Renal pelvis (tissue), 4 donors: ENCODE measurements around the gene YAP1. TPM values are rescaled to one million over a fixed set of nuclear protein-coding genes. Genes with fewer than 3 reads are reported as not detected.
A peak's percentile ranks its signal among the peaks of the same experiment; 100 is the strongest.

ENCODE experiments used
- DNase-seq: peaks from one replicate; pipeline ENCODE4 v3.0.0-alpha.2; 2013
- polyA plus RNA-seq, 3 donors: library from polyadenylated mRNA; unstranded; fragments of 120-200 nt; gene quantifications; one replicate each; pipeline ENCODE4 v1.2.1, GENCODE V29; 2013; ENCODE audit not compliant: insufficient read length in 3 of 3

Gene YAP1
- polyA plus RNA-seq, 3 donors: 171 to 191 (median 190) TPM

DNA sequence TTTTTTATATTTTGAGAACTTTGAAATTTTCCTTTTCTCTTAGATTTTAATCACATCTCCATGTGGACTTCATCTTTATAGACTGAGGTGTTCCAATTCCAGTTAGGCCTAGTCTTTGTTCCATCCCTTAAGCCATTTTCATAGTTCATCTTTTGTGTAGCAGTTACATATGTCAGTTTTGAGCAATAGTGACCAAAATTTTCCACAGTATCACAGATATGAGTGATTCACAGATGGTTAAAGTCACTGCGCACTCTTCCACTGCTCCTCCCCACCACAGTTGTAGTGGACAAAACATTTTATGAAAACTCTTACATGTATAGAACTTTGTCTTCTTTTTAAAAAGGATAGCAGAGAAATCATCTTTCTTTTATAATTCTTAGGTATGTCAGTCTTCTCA is 42.8 kb downstream of the YAP1 start:
- no peak for DNase-seq

GRCh38 chr11:102154806-102155205 is 44.6 kb downstream of the YAP1 start:
- DNase-seq: no peak

- DNase-seq: no peak
Measured at GRCh38 chr11:102155676-102156075, 45.4 kb downstream of the YAP1 start.

GRCh38 chr11:102157219-102157618 is 47.0 kb downstream of the YAP1 start:
- no peak for DNase-seq

GRCh38 chr11:102158164-102158735 is 48.0 kb downstream of the YAP1 start:
- DNase-seq: no peak

DNA sequence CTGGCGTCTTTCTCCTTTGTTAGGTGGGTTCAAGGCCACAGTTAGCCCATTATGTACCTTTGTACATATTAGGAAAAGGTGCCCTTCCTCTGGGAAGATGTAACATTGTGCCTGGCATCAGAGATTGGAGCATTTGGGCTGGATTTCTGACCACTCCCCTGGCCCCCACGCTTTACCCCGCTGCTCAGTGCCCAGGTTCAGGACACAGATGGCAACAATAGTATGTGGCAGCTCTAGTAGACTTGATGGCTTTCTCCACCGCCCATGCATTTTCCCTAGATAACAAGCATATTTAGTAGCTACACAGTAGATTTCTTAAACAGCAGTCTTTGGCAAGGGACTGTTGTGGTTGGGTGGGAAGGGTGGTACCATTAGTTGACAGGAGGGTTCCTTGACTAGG is 53.1 kb downstream of the YAP1 start:
- DNase-seq: no peak

GRCh38 chr11:102166175-102167064 is 56.2 kb downstream of the YAP1 start:
- peak; percentile 36 for DNase-seq

DNA sequence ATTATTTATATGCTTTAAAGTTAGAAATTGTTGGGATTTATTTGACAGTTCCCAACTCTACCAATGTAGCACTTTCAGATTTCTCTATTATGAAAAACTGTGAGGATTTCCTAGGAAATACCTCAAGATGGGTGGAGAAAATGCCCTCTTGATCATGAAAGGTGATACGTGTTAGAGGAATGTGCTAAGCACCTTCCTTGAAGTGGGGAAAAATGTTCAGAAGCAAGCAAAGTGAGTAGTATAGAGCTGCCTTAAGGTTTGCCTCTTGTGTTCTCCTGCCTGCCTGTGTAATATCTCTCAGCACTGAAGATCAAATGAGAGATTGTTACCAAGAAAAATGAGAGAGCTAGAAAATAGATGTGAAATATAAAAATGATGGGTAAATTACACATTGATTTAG is 58.2 kb downstream of the YAP1 start:
- no peak for DNase-seq

DNA sequence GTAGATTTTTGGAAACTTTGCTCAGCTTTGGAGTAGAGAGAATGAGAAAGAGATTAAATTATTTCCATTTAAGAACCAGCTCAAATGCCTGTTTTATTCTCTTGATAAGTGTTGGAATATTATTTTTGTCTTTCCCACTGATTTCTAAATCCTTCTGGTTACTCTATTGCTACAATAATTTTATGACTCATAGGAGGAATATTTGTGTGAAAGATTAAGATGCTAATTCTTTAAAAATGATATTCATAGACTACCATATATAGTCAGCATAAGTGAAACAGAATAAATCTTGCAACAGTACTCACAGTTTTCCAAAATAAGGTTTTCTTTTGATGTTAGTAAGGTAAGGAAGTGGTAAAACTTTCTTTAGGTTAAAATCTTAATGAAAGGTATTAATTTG is 60.9 kb downstream of the YAP1 start:
- no peak for DNase-seq

- no peak for DNase-seq
Measured at GRCh38 chr11:102172127-102172848, 62.0 kb downstream of the YAP1 start.

DNA sequence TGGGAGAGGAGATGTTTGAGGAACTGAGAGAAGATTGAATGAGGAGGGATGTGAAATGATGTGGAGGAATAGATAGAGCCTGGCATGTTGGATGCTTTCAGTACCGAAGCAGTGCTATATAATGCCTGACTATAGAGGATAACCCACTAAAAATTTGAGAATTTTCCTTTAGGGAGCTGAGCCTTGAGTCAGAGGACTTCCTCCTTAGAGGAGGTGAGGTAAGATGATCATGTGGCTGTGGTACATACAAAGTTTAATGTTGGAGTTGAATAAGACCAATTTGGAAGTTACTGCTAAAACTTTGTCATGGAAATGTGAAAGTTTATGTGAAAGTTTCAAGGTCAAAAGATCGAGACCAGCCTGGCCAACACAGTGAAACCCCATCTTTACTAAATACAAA is 66.9 kb downstream of the YAP1 start:
- no peak for DNase-seq

DNA sequence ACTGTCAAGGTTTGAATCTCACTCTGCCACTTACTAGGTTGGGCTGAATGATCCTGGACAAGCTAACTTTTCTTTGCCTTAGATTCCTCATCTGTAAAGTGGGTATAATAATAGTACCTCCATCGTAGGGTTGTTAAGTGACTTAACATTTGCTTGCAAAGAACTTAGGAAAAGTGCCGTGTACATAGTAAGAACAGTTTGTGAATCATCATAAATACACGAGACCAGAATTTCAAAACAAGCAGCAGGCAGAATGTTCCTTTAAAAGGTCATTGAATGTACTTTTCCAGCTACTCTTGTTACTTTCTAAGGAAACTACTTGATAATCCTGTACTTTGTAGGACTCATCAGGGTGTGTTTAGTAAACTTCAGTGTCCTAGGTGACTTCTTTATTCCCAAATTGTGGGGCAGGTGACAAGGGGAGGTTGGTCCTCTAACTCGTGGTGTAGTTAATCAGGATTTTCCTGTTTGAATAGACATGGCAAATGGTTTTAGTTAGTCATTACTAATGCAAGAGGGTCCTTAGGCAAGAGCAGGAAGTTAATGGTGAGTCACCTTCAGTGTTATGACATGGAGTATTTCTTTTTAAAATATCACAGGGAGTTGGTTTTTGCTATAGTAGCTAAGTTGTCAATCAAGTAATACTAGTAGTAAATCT is 67.9 kb downstream of the YAP1 start:
- peak; percentile 38 for DNase-seq

- DNase-seq: no peak
Measured at GRCh38 chr11:102179371-102179770, 69.1 kb downstream of the YAP1 start.

- no peak for DNase-seq
Measured at GRCh38 chr11:102184269-102184987, 74.2 kb downstream of the YAP1 start.

DNA sequence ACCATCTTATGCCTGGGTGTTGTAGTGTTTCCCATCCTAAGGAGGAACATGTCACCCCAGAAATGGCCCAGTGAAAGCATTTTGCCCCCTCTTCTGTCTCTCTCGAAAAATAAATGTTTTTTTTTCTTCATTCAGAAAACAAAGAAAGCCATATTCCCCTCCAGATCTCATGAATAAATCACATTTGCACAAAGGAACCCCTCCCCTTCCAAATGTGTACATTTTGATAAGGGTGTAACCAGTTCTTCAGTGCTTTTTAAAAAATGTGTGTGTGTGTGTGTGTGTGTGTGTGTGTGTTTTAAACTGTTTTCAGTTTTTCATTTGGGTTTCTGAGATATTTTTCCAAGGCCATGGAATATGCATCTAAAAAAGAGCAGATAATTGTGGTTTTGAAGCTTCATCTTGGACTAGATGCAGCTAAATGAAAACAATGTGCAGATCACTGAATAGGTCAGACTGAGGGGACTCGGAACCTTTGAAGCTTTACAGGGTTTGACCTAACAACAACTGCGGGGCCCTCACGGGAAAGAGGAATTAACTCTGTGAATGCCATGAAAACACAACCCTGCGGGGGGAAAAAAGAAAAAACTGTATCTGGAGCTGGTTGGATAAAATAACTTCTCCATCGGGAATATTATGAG is 76.4 kb downstream of the YAP1 start:
- peak; percentile 35 for DNase-seq

DNA sequence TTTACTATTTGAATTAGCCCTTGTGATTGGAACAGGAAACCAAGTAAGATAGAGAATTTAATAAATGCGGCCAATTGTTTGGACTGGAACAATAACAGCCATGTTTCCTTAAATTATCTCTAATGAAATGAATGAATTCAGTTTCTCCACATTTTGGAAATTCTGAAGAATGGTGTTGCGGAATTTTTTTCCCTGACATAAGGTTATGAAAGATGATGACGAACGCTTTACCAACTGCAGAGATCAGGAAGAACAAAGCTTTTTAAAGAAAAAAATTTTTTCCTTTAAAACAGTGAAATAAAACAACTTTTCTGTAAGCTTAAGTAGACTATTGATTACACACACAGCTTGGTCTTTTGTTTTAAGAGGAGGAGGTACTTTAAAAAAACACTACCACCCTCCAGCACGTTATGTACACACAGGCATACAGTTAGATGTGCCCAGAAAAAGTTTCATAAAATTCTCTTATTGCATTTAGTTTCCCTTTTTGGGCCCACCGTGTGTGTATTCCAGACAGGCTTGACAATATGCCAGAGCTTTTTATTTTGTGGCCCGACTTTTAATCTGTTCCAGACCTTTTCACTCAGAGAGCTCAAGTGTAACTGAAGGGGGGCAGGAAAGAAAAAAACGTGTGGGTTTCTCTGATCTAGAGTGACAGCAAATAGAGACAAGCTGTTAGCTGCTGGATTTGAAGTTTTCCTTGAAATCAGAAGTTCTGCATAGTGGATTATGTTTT is 77.3 kb downstream of the YAP1 start:
- DNase-seq: peak; percentile 66

GRCh38 chr11:102188488-102188887 is 78.2 kb downstream of the YAP1 start:
- DNase-seq: no peak

GRCh38 chr11:102191832-102192231 is 81.6 kb downstream of the YAP1 start:
- DNase-seq: no peak

DNA sequence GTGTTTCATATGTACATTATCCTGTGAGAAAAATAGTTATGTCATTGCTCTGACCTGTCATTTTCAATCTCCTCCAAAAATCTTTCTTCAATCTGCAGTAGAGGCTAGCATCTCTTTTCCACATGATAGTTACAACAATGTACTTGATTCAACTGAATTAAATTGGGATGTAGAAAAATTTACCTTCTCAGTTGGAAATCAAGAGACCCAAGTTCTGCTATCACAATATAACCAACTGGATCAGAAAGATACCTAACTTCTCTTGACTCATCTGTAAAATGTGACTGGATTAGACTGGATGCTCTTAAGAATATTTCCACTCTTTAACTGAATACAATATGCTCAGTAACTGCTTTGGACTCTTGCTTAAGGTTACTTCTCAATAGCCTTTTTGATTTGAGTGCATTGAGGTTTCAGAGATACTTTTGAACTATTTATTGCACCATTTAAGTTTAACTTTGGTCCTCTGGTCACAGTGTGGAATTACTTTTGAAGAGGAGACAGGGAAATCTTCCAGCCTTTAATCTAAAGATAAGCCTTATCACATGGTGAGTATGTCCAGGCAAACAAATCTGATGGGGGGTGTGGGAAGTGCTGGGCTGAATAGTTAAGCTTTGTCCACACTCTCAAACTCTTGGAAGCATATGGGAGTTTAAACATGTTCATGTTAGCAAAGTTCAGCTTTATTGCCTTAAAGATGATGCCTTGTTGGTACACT is 82.3 kb downstream of the YAP1 start:
- DNase-seq: no peak

DNA sequence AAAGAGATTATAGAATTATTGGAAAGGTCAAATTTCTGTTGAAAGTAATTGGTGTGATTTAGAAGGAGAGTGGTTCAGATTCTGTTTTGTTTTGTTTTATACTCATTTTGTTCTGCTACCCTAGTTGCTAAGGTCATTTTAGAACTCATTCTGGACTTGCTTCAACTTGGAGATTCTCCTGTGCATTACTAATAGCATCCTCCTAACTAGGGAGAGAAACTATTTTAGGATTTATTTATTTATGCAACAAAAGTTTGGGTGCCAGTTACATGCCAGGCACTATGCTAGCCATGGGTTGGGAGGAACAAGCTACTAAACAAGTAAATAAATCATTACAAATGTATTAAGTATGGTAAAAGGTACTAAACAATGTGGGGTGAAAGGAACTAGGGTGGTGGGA is 84.0 kb downstream of the YAP1 start:
- no peak for DNase-seq
